GM10248 (cell line): ENCODE measurements around the gene ADAT1.

ENCODE experiments used
- CTCF ChIA-PET: fragments of 300-600 bp; sonication (Branson Sonifier 250); formaldehyde crosslinking; extraction: SDS; loops from one replicate; lab custom pipeline; 2021; ENCODE audit warnings: antibody characterized with exemption; lab: Yijun Ruan, JAX
- POLR2A ChIA-PET: fragments of 350-650 bp; sonication (Branson Sonifier 250); formaldehyde crosslinking; extraction: SDS; loops from one replicate; lab custom pipeline; 2020; ENCODE audit warnings: antibody characterized with exemption; lab: Yijun Ruan, JAX
- DNase-seq: peaks from one replicate; pipeline ENCODE4 v3.0.0; 2012; ENCODE audit errors: extremely low spot score
- CTCF ChIP-seq: IDR thresholded peaks from 2 replicates; pipeline ENCODE4 v1.5.1; 2012; ENCODE audit warnings: mild to moderate bottlenecking, low read depth; ENCODE audit errors: extremely low read depth, missing control alignments, control extremely low read depth

The ADAT1 gene

GRCh38 chr16:75566040-75566757 lies 56.9 kb downstream of the ADAT1 start, which contains the start of gene GABARAPL2:
Gene GABARAPL2 (plus strand): TSS chr16:75566379. CDS start chr16:75566487, 108 bp downstream.
- ChIA-PET POLR2A (interaction anchor here (0.9 to 2.7 kb wide), 5 partner anchors 10 to 101 kb away, joined by 3 to 10 read pairs (median 3); partner anchors contain the start of genes KARS1, TERF2IP, TMEM170A and TMEM231), CTCF (interaction anchor here (1.0 to 4.1 kb wide), 10 partner anchors 9 to 367 kb away, joined by 3 to 26 read pairs (median 6); partner anchors contain the start of genes TMEM170A and TMEM231)
- no peak for TF ChIP-seq CTCF
- peak; percentile 91 for DNase-seq

GRCh38 chr16:75565640-75566039 lies 57.4 kb downstream of the ADAT1 start:
- ChIA-PET CTCF (interaction anchor here (1.0 to 4.1 kb wide), 8 partner anchors 10 to 366 kb away, joined by 3 to 26 read pairs (median 12); partner anchors contain the start of genes TMEM170A and TMEM231), POLR2A (interaction anchor here (0.9 to 2.7 kb wide), 6 partner anchors 10 to 101 kb away, joined by 3 to 10 read pairs (median 4); partner anchors contain the start of genes ADAT1, KARS1, TERF2IP and TMEM170A)
- no peak for TF ChIP-seq CTCF
- no peak for DNase-seq

GRCh38 chr16:75559564-75560372 lies 63.3 kb downstream of the ADAT1 start:
- no peak for TF ChIP-seq CTCF
- ChIA-PET CTCF (interaction anchor here (0.8 to 13.8 kb wide), 6 partner anchors 10 to 87 kb away, joined by 3 to 104 read pairs (median 3); no protein-coding TSS in a partner anchor), POLR2A (interaction anchor here (0.7 kb wide), 1 partner anchor 153 kb away, joined by 5 read pairs; no protein-coding TSS in a partner anchor)
- DNase-seq = no peak

GRCh38 chr16:75558846-75559401 lies 64.2 kb downstream of the ADAT1 start:
- POLR2A ChIA-PET = no interaction called here
- DNase-seq = no peak
- TF ChIP-seq CTCF = no peak
- CTCF ChIA-PET = interaction anchor here (0.6 to 13.8 kb wide), 4 partner anchors 12 to 61 kb away, joined by 3 to 104 read pairs (median 3); no protein-coding TSS in a partner anchor

GRCh38 chr16:75556431-75556950 lies 66.6 kb downstream of the ADAT1 start:
- CTCF ChIA-PET = interaction anchor here (1.0 to 13.8 kb wide), 4 partner anchors 9 to 91 kb away, joined by 5 to 104 read pairs (median 20); partner anchors contain the start of genes ADAT1, GABARAPL2 and TMEM170A

More at GRCh38 chr16:75556431-75556950, 66.6 kb downstream of the ADAT1 start:
- POLR2A ChIA-PET = interaction anchor here (1.0 kb wide), 1 partner anchor 9 kb away, joined by 10 read pairs; the partner anchor contains the start of gene GABARAPL2
- no peak for DNase-seq
- no peak for TF ChIP-seq CTCF
